Measurements from ENCODE around the gene GTF3C4.

DNA sequence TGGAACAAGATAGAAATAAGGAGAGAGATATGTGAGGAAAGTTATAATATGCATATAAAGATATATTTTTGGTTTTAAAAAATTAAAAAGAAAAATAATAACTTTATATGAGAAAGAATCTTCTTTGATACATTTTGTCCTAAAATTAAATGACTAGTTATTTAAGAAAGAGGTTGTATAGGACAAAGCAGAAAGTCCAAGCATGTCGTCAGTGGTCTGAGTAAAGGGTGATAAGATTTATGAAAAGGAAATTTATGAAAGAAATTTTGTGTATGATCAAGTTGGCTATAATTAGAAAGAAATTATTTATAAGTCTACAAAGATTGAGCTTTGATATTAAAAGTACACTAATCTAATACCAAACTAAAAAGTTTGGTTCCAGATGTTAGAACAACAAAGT, 32.0 kb downstream of the GTF3C4 start:
- TF ChIP-seq, protein P1, sequence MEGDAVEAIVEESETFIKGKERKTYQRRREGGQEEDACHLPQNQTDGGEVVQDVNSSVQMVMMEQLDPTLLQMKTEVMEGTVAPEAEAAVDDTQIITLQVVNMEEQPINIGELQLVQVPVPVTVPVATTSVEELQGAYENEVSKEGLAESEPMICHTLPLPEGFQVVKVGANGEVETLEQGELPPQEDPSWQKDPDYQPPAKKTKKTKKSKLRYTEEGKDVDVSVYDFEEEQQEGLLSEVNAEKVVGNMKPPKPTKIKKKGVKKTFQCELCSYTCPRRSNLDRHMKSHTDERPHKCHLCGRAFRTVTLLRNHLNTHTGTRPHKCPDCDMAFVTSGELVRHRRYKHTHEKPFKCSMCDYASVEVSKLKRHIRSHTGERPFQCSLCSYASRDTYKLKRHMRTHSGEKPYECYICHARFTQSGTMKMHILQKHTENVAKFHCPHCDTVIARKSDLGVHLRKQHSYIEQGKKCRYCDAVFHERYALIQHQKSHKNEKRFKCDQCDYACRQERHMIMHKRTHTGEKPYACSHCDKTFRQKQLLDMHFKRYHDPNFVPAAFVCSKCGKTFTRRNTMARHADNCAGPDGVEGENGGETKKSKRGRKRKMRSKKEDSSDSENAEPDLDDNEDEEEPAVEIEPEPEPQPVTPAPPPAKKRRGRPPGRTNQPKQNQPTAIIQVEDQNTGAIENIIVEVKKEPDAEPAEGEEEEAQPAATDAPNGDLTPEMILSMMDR (IDR thresholded peaks at IDR 0.05) = no peak
- no peak for TF ChIP-seq EP300 (IDR thresholded peaks at IDR 0.05)
- TF ChIP-seq POLR2A (IDR thresholded peaks at IDR 0.05) = no peak
- TF ChIP-seq POLR2AphosphoS5 (IDR thresholded peaks at IDR 0.05) = no peak
